DMS 273 treated with DMSO at 0.1 percent for 48 hours (cell line): ENCODE measurements around the gene DUSP22.

ENCODE experiments used
- DNase-seq: peaks from one replicate; lab custom pipeline; 2025; lab: John Stamatoyannopoulos, UW

DUSP22 gene

GRCh38 chr6:308768-309167, 16.5 kb downstream of the DUSP22 start:
- no peak for DNase-seq

- DNase-seq: no peak
These were observed 17.7 kb downstream of the DUSP22 start for GRCh38 chr6:309947-310346.

GRCh38 chr6:310671-311070, 18.4 kb downstream of the DUSP22 start:
- DNase-seq: no peak

- DNase-seq: no peak
These were observed 19.5 kb downstream of the DUSP22 start for GRCh38 chr6:311679-312220.

- no peak for DNase-seq
These were observed 20.8 kb downstream of the DUSP22 start for GRCh38 chr6:313087-313486.

- no peak for DNase-seq
These were observed 21.6 kb downstream of the DUSP22 start for GRCh38 chr6:313917-314316.

GRCh38 chr6:314377-314776, 22.1 kb downstream of the DUSP22 start:
- no peak for DNase-seq

GRCh38 chr6:315226-315625, 22.9 kb downstream of the DUSP22 start:
- no peak for DNase-seq

GRCh38 chr6:315921-316752, 23.9 kb downstream of the DUSP22 start:
- no peak for DNase-seq

- DNase-seq: no peak
These were observed 24.4 kb downstream of the DUSP22 start for GRCh38 chr6:316753-317038.

GRCh38 chr6:317060-317447, 24.8 kb downstream of the DUSP22 start:
- no peak for DNase-seq

GRCh38 chr6:317448-318144, 25.3 kb downstream of the DUSP22 start:
- no peak for DNase-seq

GRCh38 chr6:318243-318890, 26.1 kb downstream of the DUSP22 start:
- DNase-seq: no peak

- DNase-seq: no peak
These were observed 27.2 kb downstream of the DUSP22 start for GRCh38 chr6:319177-320131.

GRCh38 chr6:320351-321157, 28.3 kb downstream of the DUSP22 start:
- no peak for DNase-seq

GRCh38 chr6:321158-321438, 28.8 kb downstream of the DUSP22 start:
- no peak for DNase-seq

- no peak for DNase-seq
These were observed 29.4 kb downstream of the DUSP22 start for GRCh38 chr6:321536-322258.

GRCh38 chr6:322259-322930, 30.1 kb downstream of the DUSP22 start:
- no peak for DNase-seq

GRCh38 chr6:322940-323729, 30.8 kb downstream of the DUSP22 start:
- no peak for DNase-seq
